ENCODE results near the gene S100A9. TPM values are rescaled to one million over a fixed set of nuclear protein-coding genes. Genes with fewer than 3 reads are reported as not detected.
"Not testable (repeated sequence)": the region's sequence is repeated elsewhere in the genome, so short reads cannot be mapped to it uniquely, and the experiment has no call there.

S100A9 gene
- total RNA-seq, 1 donor = 88.9 TPM

GRCh38 chr1:153403421-153404085, 45.9 kb downstream of the S100A9 start:
- no peak for DNase-seq (ENCODE audit: low read depth in 2 of 3, low spot score in 2 of 3)

GRCh38 chr1:153404086-153404635, 46.5 kb downstream of the S100A9 start:
- DNase-seq (ENCODE audit: low read depth in 2 of 3, low spot score in 2 of 3) = no peak

- DNase-seq (ENCODE audit: low read depth in 2 of 3, low spot score in 2 of 3) = peak; percentile 4 to 69 (median 53)
These were observed 47.1 kb downstream of the S100A9 start for GRCh38 chr1:153404768-153405167.

- DNase-seq (ENCODE audit: low read depth in 2 of 3, low spot score in 2 of 3) = not testable (repeated sequence)
These were observed 48.4 kb downstream of the S100A9 start for GRCh38 chr1:153405825-153406599.

DNA sequence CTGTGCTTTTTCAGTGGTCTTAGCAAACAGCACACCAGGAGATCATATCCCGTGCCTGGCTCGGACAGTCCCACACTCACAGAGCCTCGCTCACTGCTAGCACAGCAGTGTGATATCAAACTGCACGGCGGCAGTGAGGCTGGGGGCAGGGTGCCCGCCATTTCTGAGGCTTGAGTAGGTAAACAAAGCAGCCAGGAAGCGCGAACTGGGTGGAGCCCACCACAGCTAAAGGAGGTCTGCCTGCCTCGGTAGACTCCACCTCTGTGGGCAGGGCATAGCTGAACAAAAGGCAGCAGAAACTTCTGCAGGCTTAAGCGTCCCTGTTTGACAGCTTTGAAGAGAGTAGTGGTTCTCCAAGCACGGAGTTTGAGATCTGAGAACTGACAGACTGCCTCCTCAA, 49.6 kb downstream of the S100A9 start:
- DNase-seq (ENCODE audit: low read depth in 2 of 3, low spot score in 2 of 3) = not testable (repeated sequence)

Small RNA genes within 50 kb of the gene (small RNA-seq; reads per million reads assigned to genes)
- not detected for gene RNU6-160P
- not detected for gene S100A15A

Other genes with a start within 250 kb of the S100A9 start
- gene SPRR2F, start 244.3 kb upstream of the S100A9 start, total RNA-seq = not detected
- gene SPRR2G, start 207.0 kb upstream of the S100A9 start, total RNA-seq = not detected
- not detected for gene LELP1, start 154.4 kb upstream of the S100A9 start, total RNA-seq
- gene PRR9, start 140.3 kb upstream of the S100A9 start, total RNA-seq = not detected
- not detected for gene LORICRIN, start 98.2 kb upstream of the S100A9 start, total RNA-seq
- not detected for gene PGLYRP3, start 44.9 kb upstream of the S100A9 start, total RNA-seq
- 0.27 TPM for gene PGLYRP4, start 9.0 kb upstream of the S100A9 start, total RNA-seq
- gene S100A12, start 17.8 kb downstream of the S100A9 start, total RNA-seq = 4.8 TPM
- gene S100A8, start 33.2 kb downstream of the S100A9 start, total RNA-seq = 12.1 TPM
- gene S100A7A, start 58.7 kb downstream of the S100A9 start, total RNA-seq = not detected
- not detected for gene S100A7, start 102.8 kb downstream of the S100A9 start, total RNA-seq
- 177 TPM for gene S100A6, start 178.1 kb downstream of the S100A9 start, total RNA-seq
- gene S100A5, start 183.1 kb downstream of the S100A9 start, total RNA-seq = 0.27 TPM
- 183 TPM for gene S100A4, start 188.0 kb downstream of the S100A9 start, total RNA-seq
- not detected for gene S100A3, start 191.4 kb downstream of the S100A9 start, total RNA-seq
- 0.27 TPM for gene S100A2, start 208.0 kb downstream of the S100A9 start, total RNA-seq

Measured in hematopoietic multipotent progenitor cell (in vitro differentiated cells).